Natural killer cell (primary cell): ENCODE data around the gene CXCL6. TPM values are rescaled to one million over a fixed set of nuclear protein-coding genes. Genes with fewer than 3 reads are reported as not detected.

Experiments used
- ATAC-seq, 3 donors: fragments of 150-1000 bp in 2 of 3; fragments of 200-7000 bp in 1 of 3; cut with Tn5 transposase; 1 replicate in 1 of 3; 2 replicates in 2 of 3; pipeline ENCODE4 v1.10.0; 2021; ENCODE audit warnings: mild to moderate bottlenecking in 2 of 3, moderate library complexity in 2 of 3
- DNase-seq, 2 donors: peaks; one replicate each; pipeline versions ENCODE4 v3.0.0 to v3.0.0-alpha.2; 2013 to 2021; ENCODE audit warnings: mixed read lengths in 1 of 2
- H3K27ac ChIP-seq: one replicate; pipeline ENCODE4 v1.5.1; 2013; ENCODE audit warnings: mild to moderate bottlenecking, low read length
- H3K27me3 ChIP-seq: one replicate; pipeline ENCODE4 v1.6.1; 2013; ENCODE audit warnings: low read length; ENCODE audit not compliant: control insufficient read depth, insufficient read depth
- H3K36me3 ChIP-seq: one replicate; pipeline ENCODE4 v1.6.1; 2013; ENCODE audit warnings: low read length; ENCODE audit not compliant: control insufficient read depth, insufficient read depth
- H3K4me1 ChIP-seq: one replicate; pipeline ENCODE4 v1.6.1; 2013; ENCODE audit warnings: low read length; ENCODE audit not compliant: control insufficient read depth, insufficient read depth
- H3K4me3 ChIP-seq: one replicate; pipeline ENCODE4 v1.5.1; 2013; ENCODE audit warnings: low read length
- H3K9me3 ChIP-seq: one replicate; pipeline ENCODE4 v1.6.1; 2013; ENCODE audit warnings: low read length; ENCODE audit not compliant: control insufficient read depth, insufficient read depth
- H3K27ac Mint-ChIP-seq, 2 donors: one replicate each; pipeline ENCODE4 v1.8.0; 2022; ENCODE audit warnings: mild to moderate bottlenecking in 2 of 2, mixed read lengths in 2 of 2, moderate library complexity in 1 of 2
- H3K27me3 Mint-ChIP-seq, 2 donors: one replicate each; pipeline ENCODE4 v1.8.0; 2022; ENCODE audit warnings: low read depth in 2 of 2, mixed read lengths in 2 of 2
- H3K36me3 Mint-ChIP-seq: one replicate; pipeline ENCODE4 v1.8.0; 2022; ENCODE audit warnings: mixed read lengths
- H3K4me1 Mint-ChIP-seq, 2 donors: one replicate each; pipeline ENCODE4 v1.8.0; 2022; ENCODE audit warnings: mixed read lengths in 2 of 2
- H3K4me3 Mint-ChIP-seq: one replicate; pipeline ENCODE4 v1.8.0; 2022; ENCODE audit warnings: mild to moderate bottlenecking, moderate library complexity, mixed read lengths
- H3K9me3 Mint-ChIP-seq, 2 donors: one replicate each; pipeline ENCODE4 v1.8.0; 2022; ENCODE audit warnings: mixed read lengths in 2 of 2
- CTCF ChIP-seq: fragments of 200-600 bp; IDR thresholded peaks from one replicate; pipeline ENCODE4 v1.8.0; 2022; ENCODE audit warnings: antibody characterized with exemption
- WGBS: methylation state at CpG from one replicate; pipeline ENCODE4 v1.1.7; 2013; ENCODE audit warnings: missing lambda C conversion rate; ENCODE audit not compliant: insufficient coverage; 5-methylcytosine and 5-hydroxymethylcytosine counted together
- intact Hi-C: fragments of 100-400 bp; cut with micrococcal nuclease; formaldehyde crosslinking; loops from one replicate; pipeline ENCODE4 v1.14.2; 2022
- total RNA-seq, 4 donors: library from RNA; stranded (reverse); fragments of 120-200 nt in 1 of 4; gene quantifications; one replicate each; pipeline versions ENCODE4 v1.2.3 to v1.2.4, GENCODE V29; 2013 to 2022

CXCL6 gene
- total RNA-seq, 3 donors from 2014 or later (not counting 1 experiment from before 2014, with no cell fraction given) = not detected

- Mint-ChIP-seq H3K4me3 (no peak overlapping the region), H3K36me3 (no peaks in the 10 kb centered on the region), H3K27me3 (no peaks in the 10 kb centered on the region), H3K27ac (no peak overlapping the region), H3K4me1 (no peaks in the 10 kb centered on the region), H3K9me3 (peaks cover 8 to 14% of the 10 kb centered on the region in 2 donors)
- Histone ChIP-seq H3K27me3 (no peaks in the 10 kb centered on the region), H3K9me3 (no peaks in the 10 kb centered on the region), H3K4me1 (no peaks in the 10 kb centered on the region), H3K4me3 (no peak overlapping the region), H3K36me3 (no peaks in the 10 kb centered on the region), H3K27ac (no peak overlapping the region)
- intact Hi-C loops = no loop called here
- ATAC-seq (no peak), DNase-seq (no peak)
- no peak for TF ChIP-seq CTCF
These were observed 12.7 kb upstream of the CXCL6 start for GRCh38 chr4:73823760-73824159.

GRCh38 chr4:73828956-73829355, 7.5 kb upstream of the CXCL6 start:
- Histone ChIP-seq H3K4me3 (no peak overlapping the region), H3K27ac (no peak overlapping the region), H3K9me3 (no peaks in the 10 kb centered on the region), H3K36me3 (no peaks in the 10 kb centered on the region), H3K4me1 (no peaks in the 10 kb centered on the region), H3K27me3 (no peaks in the 10 kb centered on the region)
- ATAC-seq (no peak), DNase-seq (no peak)
- Mint-ChIP-seq H3K27me3 (no peaks in the 10 kb centered on the region), H3K9me3 (peaks cover 7 to 11% of the 10 kb centered on the region in 2 donors), H3K27ac (no peak overlapping the region), H3K4me1 (no peaks in the 10 kb centered on the region), H3K36me3 (no peaks in the 10 kb centered on the region), H3K4me3 (no peak overlapping the region)
- intact Hi-C loops = no loop called here
- WGBS = 12% methylated on average over 2 of the region's 3 CpGs
- no peak for TF ChIP-seq CTCF

GRCh38 chr4:73831569-73831968, 4.9 kb upstream of the CXCL6 start:
- no CpG with 5 or more reads among the region's 2 CpGs for WGBS
- Mint-ChIP-seq H3K36me3 (no peaks in the 10 kb centered on the region), H3K27me3 (no peaks in the 10 kb centered on the region), H3K27ac (no peak overlapping the region), H3K4me3 (no peak overlapping the region), H3K9me3 (peaks cover 7 to 11% of the 10 kb centered on the region in 2 donors), H3K4me1 (no peaks in the 10 kb centered on the region)
- Histone ChIP-seq H3K4me1 (peaks cover 2% of the 10 kb centered on the region), H3K27me3 (no peaks in the 10 kb centered on the region), H3K9me3 (no peaks in the 10 kb centered on the region), H3K27ac (no peak overlapping the region), H3K36me3 (no peaks in the 10 kb centered on the region), H3K4me3 (no peak overlapping the region)
- no peak for TF ChIP-seq CTCF
- DNase-seq = no peak
- ATAC-seq = no peak
- intact Hi-C loops = no loop called here

GRCh38 chr4:73832651-73833237, 3.7 kb upstream of the CXCL6 start:
- TF ChIP-seq CTCF = no peak
- H3K36me3 Mint-ChIP-seq = no peaks in the 10 kb centered on the region
- WGBS = 93% methylated on average over 1 of the region's 1 CpG
- DNase-seq (no peak), ATAC-seq (no peak)
- intact Hi-C loops = no loop called here
- H3K4me1 ChIP-seq = peaks cover 2% of the 10 kb centered on the region
- no peaks in the 10 kb centered on the region for H3K4me1 Mint-ChIP-seq
- no peak overlapping the region for H3K4me3 ChIP-seq
- H3K27ac Mint-ChIP-seq = no peak overlapping the region
- H3K36me3 ChIP-seq = no peaks in the 10 kb centered on the region
- H3K27ac ChIP-seq = no peak overlapping the region
- peaks cover 4 to 6% of the 10 kb centered on the region in 2 donors for H3K9me3 Mint-ChIP-seq
- H3K27me3 Mint-ChIP-seq = peaks cover 3 to 10% of the 10 kb centered on the region in 2 donors
- H3K27me3 ChIP-seq = no peaks in the 10 kb centered on the region
- no peak overlapping the region for H3K4me3 Mint-ChIP-seq
- no peaks in the 10 kb centered on the region for H3K9me3 ChIP-seq
